Naive thymus-derived CD8-positive, alpha-beta T cell (primary cell): ENCODE measurements around the gene WDFY1. TPM values are rescaled to one million over a fixed set of nuclear protein-coding genes. Genes with fewer than 3 reads are reported as not detected.

Source experiments
- ATAC-seq, 2 donors: fragments of 150-1000 bp; cut with Tn5 transposase in 1 of 2; sonication (Bioruptor Pico), chemical (Tn5 transposase) in 1 of 2; 1 replicate in 1 of 2; 2 replicates in 1 of 2; pipeline ENCODE4 v1.10.0; 2021; ENCODE audit warnings: mild to moderate bottlenecking in 2 of 2, moderate library complexity in 2 of 2
- POLR2A ChIA-PET: fragments of 350-600 bp; sonication (Branson Sonifier 250); formaldehyde crosslinking; loops from one replicate; lab custom pipeline; 2021; ENCODE audit warnings: antibody characterized with exemption; lab: Charles Lee
- DNase-seq, 10 donors: peaks; one replicate each; pipeline versions ENCODE4 v3.0.0 to v3.0.0-alpha.2; 2020 to 2022
- H3K27ac Mint-ChIP-seq, 10 donors: one replicate each; pipeline ENCODE4 v1.8.0; 2020 to 2022; ENCODE audit warnings: mild to moderate bottlenecking in 10 of 10, mixed read lengths in 10 of 10, moderate library complexity in 4 of 10, inconsistent platforms in 1 of 10
- H3K27me3 Mint-ChIP-seq, 5 donors: one replicate each; pipeline ENCODE4 v1.8.0; 2021 to 2022; ENCODE audit warnings: mixed read lengths in 5 of 5
- H3K36me3 Mint-ChIP-seq, 3 donors: one replicate each; pipeline ENCODE4 v1.8.0; 2020 to 2022; ENCODE audit warnings: mixed read lengths in 3 of 3, mild to moderate bottlenecking in 2 of 3, inconsistent platforms in 1 of 3
- H3K4me1 Mint-ChIP-seq, 4 donors: one replicate each; pipeline ENCODE4 v1.8.0; 2021 to 2022; ENCODE audit warnings: mixed read lengths in 4 of 4
- H3K4me3 Mint-ChIP-seq, 10 donors: one replicate each; pipeline ENCODE4 v1.8.0; 2020 to 2022; ENCODE audit warnings: mild to moderate bottlenecking in 10 of 10, mixed read lengths in 10 of 10, moderate library complexity in 6 of 10, inconsistent platforms in 1 of 10
- H3K9me3 Mint-ChIP-seq, 9 donors: one replicate each; pipeline ENCODE4 v1.8.0; 2020 to 2022; ENCODE audit warnings: mixed read lengths in 9 of 9, mild to moderate bottlenecking in 3 of 9, inconsistent platforms in 1 of 9, moderate library complexity in 1 of 9
- polyA plus RNA-seq, 3 donors: library from polyadenylated mRNA; unstranded; fragments of 300-500 nt; fragmentation: Illumina TruSeq; gene quantifications; one replicate each; pipeline ENCODE4 v1.2.3, GENCODE V29; 2021
- total RNA-seq, 8 experiments: library from RNA in 2 of 8; stranded (reverse) in 2 of 8; gene quantifications; one replicate each; pipeline ENCODE4 v1.2.3 and lab custom pipeline; 2021 to 2026

Gene WDFY1
- total and polyA plus RNA-seq, 5 experiments from 2014 or later: 15.7 to 32.0 (median 24.1) TPM

GRCh38 chr2:223901311-223901710 lies 43.8 kb downstream of the WDFY1 start:
- H3K36me3 Mint-ChIP-seq: peaks cover 0 to 79% (median 27%) of the 10 kb centered on the region in 3 donors

GRCh38 chr2:223900531-223900930 lies 44.6 kb downstream of the WDFY1 start:
- Mint-ChIP-seq H3K4me1 (peaks cover 0 to 19% (median under 1%) of the 10 kb centered on the region in 4 donors), H3K9me3 (no peaks in the 10 kb centered on the region), H3K36me3 (peaks cover 0 to 80% (median 27%) of the 10 kb centered on the region in 3 donors), H3K4me3 (no peak overlapping the region), H3K27ac (no peak overlapping the region), H3K27me3 (no peaks in the 10 kb centered on the region)
- DNase-seq (no peak), ATAC-seq (no peak)
- POLR2A ChIA-PET: no interaction called here

More at GRCh38 chr2:223901311-223901710, 43.8 kb downstream of the WDFY1 start:
- Mint-ChIP-seq H3K9me3 (no peaks in the 10 kb centered on the region), H3K4me1 (peaks cover 0 to 13% (median 0%) of the 10 kb centered on the region in 4 donors), H3K27ac (no peak overlapping the region), H3K4me3 (no peak overlapping the region), H3K27me3 (no peaks in the 10 kb centered on the region)
- DNase-seq: no peak
- POLR2A ChIA-PET: no interaction called here
- ATAC-seq: no peak

- POLR2A ChIA-PET: no interaction called here
- Mint-ChIP-seq H3K4me3 (no peak overlapping the region), H3K27ac (no peak overlapping the region), H3K27me3 (no peaks in the 10 kb centered on the region), H3K9me3 (no peaks in the 10 kb centered on the region), H3K36me3 (peaks cover 0 to 80% (median 23%) of the 10 kb centered on the region in 3 donors), H3K4me1 (peaks cover 0 to 21% (median 1%) of the 10 kb centered on the region in 4 donors)
- DNase-seq: no peak
- ATAC-seq: no peak
Measured at GRCh38 chr2:223900066-223900465, 45.1 kb downstream of the WDFY1 start.

- ATAC-seq (no peak), DNase-seq (no peak)
- POLR2A ChIA-PET: no interaction called here
- Mint-ChIP-seq H3K36me3 (peaks cover 0 to 82% (median 23%) of the 10 kb centered on the region in 3 donors), H3K4me1 (peaks cover 0 to 21% (median 1%) of the 10 kb centered on the region in 4 donors), H3K27me3 (no peaks in the 10 kb centered on the region), H3K27ac (peak overlapping the region in 4 of 10 donors; percentile 3 to 36 (median 22)), H3K9me3 (no peaks in the 10 kb centered on the region), H3K4me3 (peak overlapping the region in 1 of 10 donors; percentile 20)
Measured at GRCh38 chr2:223897669-223898330, 47.3 kb downstream of the WDFY1 start.

GRCh38 chr2:223896833-223897311 lies 48.3 kb downstream of the WDFY1 start:
- H3K4me3 Mint-ChIP-seq: peak overlapping the region in 1 of 10 donors; percentile 12
- no peaks in the 10 kb centered on the region for H3K27me3 Mint-ChIP-seq
- peaks cover 0 to 80% (median 27%) of the 10 kb centered on the region in 3 donors for H3K36me3 Mint-ChIP-seq
- peak overlapping the region in 3 of 10 donors; percentile 22 to 60 (median 25) for H3K27ac Mint-ChIP-seq
- no peak for ATAC-seq
- no peaks in the 10 kb centered on the region for H3K9me3 Mint-ChIP-seq
- DNase-seq: peak in 1 of 10 donors; percentile 7
- POLR2A ChIA-PET: no interaction called here
- peaks cover 0 to 21% (median 1%) of the 10 kb centered on the region in 4 donors for H3K4me1 Mint-ChIP-seq

GRCh38 chr2:223894968-223895367 lies 50.2 kb downstream of the WDFY1 start:
- H3K9me3 Mint-ChIP-seq: no peaks in the 10 kb centered on the region
- H3K4me1 Mint-ChIP-seq: peaks cover 0 to 23% (median 1%) of the 10 kb centered on the region in 4 donors
- H3K27ac Mint-ChIP-seq: peak overlapping the region in 1 of 10 donors; percentile 62
- peaks cover 0 to 73% (median 34%) of the 10 kb centered on the region in 3 donors for H3K36me3 Mint-ChIP-seq
- DNase-seq (no peak), ATAC-seq (no peak)
- POLR2A ChIA-PET: no interaction called here
- H3K27me3 Mint-ChIP-seq: no peaks in the 10 kb centered on the region
- no peak overlapping the region for H3K4me3 Mint-ChIP-seq

GRCh38 chr2:223894009-223894408 lies 51.1 kb downstream of the WDFY1 start:
- POLR2A ChIA-PET: no interaction called here
- H3K27ac Mint-ChIP-seq: no peak overlapping the region
- ATAC-seq (no peak), DNase-seq (no peak)
- peaks cover 0 to 23% (median 3%) of the 10 kb centered on the region in 4 donors for H3K4me1 Mint-ChIP-seq
- H3K36me3 Mint-ChIP-seq: peaks cover 0 to 74% (median 40%) of the 10 kb centered on the region in 3 donors
- H3K4me3 Mint-ChIP-seq: no peak overlapping the region
- no peaks in the 10 kb centered on the region for H3K27me3 Mint-ChIP-seq
- no peaks in the 10 kb centered on the region for H3K9me3 Mint-ChIP-seq

GRCh38 chr2:223890721-223891120 lies 54.4 kb downstream of the WDFY1 start:
- Mint-ChIP-seq H3K9me3 (no peaks in the 10 kb centered on the region), H3K36me3 (peaks cover 0 to 72% (median 31%) of the 10 kb centered on the region in 3 donors)

GRCh38 chr2:223889229-223889628 lies 55.9 kb downstream of the WDFY1 start:
- ATAC-seq: no peak
- Mint-ChIP-seq H3K27ac (no peak overlapping the region), H3K9me3 (no peaks in the 10 kb centered on the region), H3K36me3 (peaks cover 0 to 74% (median 39%) of the 10 kb centered on the region in 3 donors), H3K4me1 (peaks cover 0 to 5% (median 2%) of the 10 kb centered on the region in 4 donors), H3K4me3 (no peak overlapping the region), H3K27me3 (no peaks in the 10 kb centered on the region)
- DNase-seq: no peak
- POLR2A ChIA-PET: interaction anchor here (0.7 kb wide), 1 partner anchor 13 kb away, joined by 4 read pairs; no protein-coding TSS in a partner anchor

More at GRCh38 chr2:223890721-223891120, 54.4 kb downstream of the WDFY1 start:
- Mint-ChIP-seq H3K4me3 (no peak overlapping the region), H3K27ac (no peak overlapping the region), H3K27me3 (no peaks in the 10 kb centered on the region), H3K4me1 (peaks cover 0 to 8% (median 3%) of the 10 kb centered on the region in 4 donors)
- POLR2A ChIA-PET: no interaction called here
- DNase-seq: no peak
- ATAC-seq: no peak

GRCh38 chr2:223888251-223888650 lies 56.9 kb downstream of the WDFY1 start:
- POLR2A ChIA-PET: interaction anchor here (0.7 kb wide), 1 partner anchor 110 kb away, joined by 5 read pairs; no protein-coding TSS in a partner anchor
- no peak for ATAC-seq
- H3K27ac Mint-ChIP-seq: no peak overlapping the region

GRCh38 chr2:223887127-223887526 lies 58.0 kb downstream of the WDFY1 start:
- Mint-ChIP-seq H3K36me3 (peaks cover 0 to 65% (median 37%) of the 10 kb centered on the region in 3 donors), H3K4me3 (no peak overlapping the region)

More at GRCh38 chr2:223888251-223888650, 56.9 kb downstream of the WDFY1 start:
- DNase-seq: no peak
- Mint-ChIP-seq H3K36me3 (peaks cover 0 to 67% (median 41%) of the 10 kb centered on the region in 3 donors), H3K4me3 (no peak overlapping the region), H3K27me3 (no peaks in the 10 kb centered on the region), H3K4me1 (peaks cover 0 to 5% (median 2%) of the 10 kb centered on the region in 4 donors), H3K9me3 (no peaks in the 10 kb centered on the region)

GRCh38 chr2:223886726-223887125 lies 58.4 kb downstream of the WDFY1 start:
- DNase-seq: no peak
- no peaks in the 10 kb centered on the region for H3K9me3 Mint-ChIP-seq
- H3K36me3 Mint-ChIP-seq: peaks cover 0 to 67% (median 39%) of the 10 kb centered on the region in 3 donors
- H3K4me1 Mint-ChIP-seq: peaks cover 0 to 6% (median 2%) of the 10 kb centered on the region in 4 donors
- POLR2A ChIA-PET: no interaction called here
- no peak for ATAC-seq
- H3K4me3 Mint-ChIP-seq: no peak overlapping the region
- peak overlapping the region in 1 of 10 donors; percentile 24 for H3K27ac Mint-ChIP-seq
- no peaks in the 10 kb centered on the region for H3K27me3 Mint-ChIP-seq

More at GRCh38 chr2:223887127-223887526, 58.0 kb downstream of the WDFY1 start:
- peak overlapping the region in 2 of 10 donors; percentile 24 to 49 for H3K27ac Mint-ChIP-seq
- no peaks in the 10 kb centered on the region for H3K27me3 Mint-ChIP-seq
- POLR2A ChIA-PET: no interaction called here
- H3K9me3 Mint-ChIP-seq: no peaks in the 10 kb centered on the region
- H3K4me1 Mint-ChIP-seq: peaks cover 0 to 5% (median 2%) of the 10 kb centered on the region in 4 donors
- ATAC-seq (no peak), DNase-seq (no peak)

GRCh38 chr2:223884399-223884798 lies 60.7 kb downstream of the WDFY1 start:
- Mint-ChIP-seq H3K9me3 (no peaks in the 10 kb centered on the region), H3K36me3 (peaks cover 0 to 73% (median 33%) of the 10 kb centered on the region in 3 donors), H3K27me3 (no peaks in the 10 kb centered on the region), H3K4me1 (peaks cover 0 to 5% (median under 1%) of the 10 kb centered on the region in 4 donors), H3K27ac (no peak overlapping the region), H3K4me3 (no peak overlapping the region)
- ATAC-seq (no peak), DNase-seq (no peak)
- POLR2A ChIA-PET: no interaction called here
